HEK293 (cell line): Measurements from ENCODE around the gene CERS3.

ENCODE experiments used
- CTCF ChIP-seq: fragments of 450-650 bp; formaldehyde crosslinking; IDR thresholded peaks from 2 replicates; pipeline ENCODE4 v1.5.1; 2016; ENCODE audit warnings: missing biosample characterization, missing genetic modification characterization
- PATZ1 ChIP-seq: fragments of 450-650 bp; formaldehyde crosslinking; IDR thresholded peaks from 2 replicates; pipeline ENCODE4 v1.5.1; 2016; ENCODE audit warnings: missing biosample characterization, missing genetic modification characterization
- PRDM4 ChIP-seq: fragments of 450-650 bp; formaldehyde crosslinking; IDR thresholded peaks from 2 replicates; pipeline ENCODE4 v1.5.1; 2017; ENCODE audit warnings: missing biosample characterization, missing genetic modification characterization
- TRIM28 ChIP-seq: IDR thresholded peaks from 2 replicates; pipeline ENCODE4 v1.6.1; 2011; ENCODE audit warnings: low read length, control low read depth, borderline replicate concordance
- ZNF148 ChIP-seq: fragments of 450-650 bp; formaldehyde crosslinking; IDR thresholded peaks from 2 replicates; pipeline ENCODE4 v1.5.0; 2017; ENCODE audit warnings: missing biosample characterization, missing genetic modification characterization, borderline replicate concordance

GRCh38 chr15:100372739-100373119 is 156.0 kb downstream of the CERS3 start:
- TF ChIP-seq PATZ1 (tag by site-specific recombination), result no peak
- no peak for TF ChIP-seq CTCF (tag by site-specific recombination)
- TF ChIP-seq ZNF148 (tag by site-specific recombination), result no peak
- TF ChIP-seq PRDM4 (tag by site-specific recombination), result no peak
- no peak for TF ChIP-seq TRIM28
